Stimulated activated CD8-positive, alpha-beta memory T cell treated with anti-CD3 and anti-CD28 coated beads, Interleukin-12 subunit alpha, Interleukin-12 subunit beta, amount 100 ng/mL, for 1 hour (primary cell): ENCODE results near the gene ONECUT3.

Source experiments
- DNase-seq: peaks from one replicate; pipeline ENCODE4 v3.0.0-alpha.2; 2020; ENCODE audit warnings: low read depth

Gene ONECUT3

GRCh38 chr19:1739960-1740629 is 13.2 kb upstream of the ONECUT3 start:
- DNase-seq, result no peak

- DNase-seq, result no peak
Observed at GRCh38 chr19:1742989-1743696, 10.2 kb upstream of the ONECUT3 start.

- DNase-seq, result no peak
Observed at GRCh38 chr19:1744133-1744665, 9.1 kb upstream of the ONECUT3 start.

- no peak for DNase-seq
Observed at GRCh38 chr19:1744822-1745563, 8.3 kb upstream of the ONECUT3 start.

GRCh38 chr19:1745589-1746031 is 7.7 kb upstream of the ONECUT3 start:
- no peak for DNase-seq

GRCh38 chr19:1746401-1747284 is 6.7 kb upstream of the ONECUT3 start:
- DNase-seq, result no peak

- DNase-seq, result peak; percentile 8
Observed at GRCh38 chr19:1747285-1748114, 5.8 kb upstream of the ONECUT3 start.

GRCh38 chr19:1748115-1748872 is 5.0 kb upstream of the ONECUT3 start:
- no peak for DNase-seq

- DNase-seq, result no peak
Observed at GRCh38 chr19:1748873-1749341, 4.4 kb upstream of the ONECUT3 start.

GRCh38 chr19:1749373-1750342 is 3.6 kb upstream of the ONECUT3 start:
- DNase-seq, result no peak

GRCh38 chr19:1750343-1751021 is 2.8 kb upstream of the ONECUT3 start:
- DNase-seq, result no peak

- no peak for DNase-seq
Observed at GRCh38 chr19:1751367-1752008, 1.8 kb upstream of the ONECUT3 start.

GRCh38 chr19:1752009-1752756 is 1.1 kb upstream of the ONECUT3 start:
- no peak for DNase-seq

GRCh38 chr19:1754018-1754635 is 821 bp downstream of the ONECUT3 start:
- DNase-seq, result no peak

GRCh38 chr19:1754636-1755466 is 1.5 kb downstream of the ONECUT3 start:
- no peak for DNase-seq
